GM11168 (cell line): Measurements from ENCODE around the gene ARHGAP42.

Source experiments
- in situ Hi-C: fragments of 300-500 bp; cut with MboI; formaldehyde crosslinking; loops from one replicate; pipeline ENCODE4 v1.12.0; 2022; ENCODE audit warnings: low sequenced_read_pairs; ENCODE audit not compliant: unreplicated experiment

ARHGAP42 gene

GRCh38 chr11:101035872-101036271 lies 348.8 kb downstream of the ARHGAP42 start:
- in situ Hi-C loops, result no loop called here
